ENCODE results near the gene IL11.

GRCh38 chr19:55365964-55366363 lies 4.3 kb downstream of the IL11 start:
- TF ChIP-seq CEBPB (IDR thresholded peaks at IDR 0.05) (no peak), USF1 (IDR thresholded peaks at IDR 0.05) (no peak), EP300 (IDR thresholded peaks at IDR 0.05; ENCODE audit: borderline replicate concordance) (no peak), RAD21 (IDR thresholded peaks at IDR 0.05; ENCODE audit: low read depth) (no peak), REST (IDR thresholded peaks at IDR 0.05; ENCODE audit: low read depth) (no peak), TAF1 (IDR thresholded peaks at IDR 0.05; ENCODE audit: low read depth) (no peak), NFIC (IDR thresholded peaks at IDR 0.05) (no peak), FOXM1 (IDR thresholded peaks at IDR 0.05; ENCODE audit: borderline replicate concordance, low read depth) (no peak), MAX (IDR thresholded peaks at IDR 0.05) (no peak)

Data from Ishikawa (cell line).